ENCODE measurements around the gene HOXC12.

The HOXC12 gene

DNA sequence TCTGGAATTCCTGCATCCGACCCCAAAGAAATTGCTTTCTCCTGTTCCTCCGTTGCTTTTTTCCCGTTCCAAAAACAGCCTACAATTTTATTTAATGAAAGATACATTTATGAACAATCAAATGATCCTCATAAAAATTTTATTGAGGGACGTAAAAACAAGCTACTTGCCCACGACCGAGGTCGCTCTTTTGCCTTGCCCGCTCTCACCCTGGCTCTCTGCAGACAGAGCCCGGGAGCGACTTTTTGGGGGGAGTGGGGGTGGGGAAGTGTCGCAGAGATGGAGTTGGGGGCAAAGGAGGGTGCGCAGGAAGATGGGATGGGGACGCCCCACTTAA, 44.2 kb downstream of the HOXC12 start:
- DNase-seq: no peak

DNA sequence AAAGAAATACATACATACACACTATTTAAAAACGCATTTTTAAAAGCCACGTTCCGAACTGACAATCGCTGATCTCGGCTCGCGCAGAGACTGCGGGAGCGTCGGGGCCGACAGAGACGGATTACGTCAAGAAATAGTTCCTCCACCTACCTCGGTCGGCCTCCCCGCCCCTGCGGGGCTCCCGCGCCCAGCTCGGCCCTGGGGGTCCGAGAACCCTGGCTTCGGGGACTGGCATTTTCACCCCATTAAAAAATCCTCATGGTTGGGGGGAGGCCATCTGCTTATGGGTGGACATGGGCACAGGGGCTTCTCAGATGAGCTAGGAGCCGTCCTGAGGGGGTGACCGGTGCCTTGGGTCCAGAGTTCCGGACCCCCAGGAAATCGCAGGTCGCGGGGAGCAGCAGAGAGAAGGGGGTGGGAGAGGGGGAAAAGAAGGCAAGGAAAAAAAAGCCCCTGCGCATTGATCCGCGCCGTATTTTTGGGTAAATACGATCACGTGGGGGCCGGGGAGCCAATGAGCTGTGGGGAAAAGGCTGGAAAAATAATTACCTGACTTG, 44.9 kb downstream of the HOXC12 start:
- no peak for DNase-seq

DNA sequence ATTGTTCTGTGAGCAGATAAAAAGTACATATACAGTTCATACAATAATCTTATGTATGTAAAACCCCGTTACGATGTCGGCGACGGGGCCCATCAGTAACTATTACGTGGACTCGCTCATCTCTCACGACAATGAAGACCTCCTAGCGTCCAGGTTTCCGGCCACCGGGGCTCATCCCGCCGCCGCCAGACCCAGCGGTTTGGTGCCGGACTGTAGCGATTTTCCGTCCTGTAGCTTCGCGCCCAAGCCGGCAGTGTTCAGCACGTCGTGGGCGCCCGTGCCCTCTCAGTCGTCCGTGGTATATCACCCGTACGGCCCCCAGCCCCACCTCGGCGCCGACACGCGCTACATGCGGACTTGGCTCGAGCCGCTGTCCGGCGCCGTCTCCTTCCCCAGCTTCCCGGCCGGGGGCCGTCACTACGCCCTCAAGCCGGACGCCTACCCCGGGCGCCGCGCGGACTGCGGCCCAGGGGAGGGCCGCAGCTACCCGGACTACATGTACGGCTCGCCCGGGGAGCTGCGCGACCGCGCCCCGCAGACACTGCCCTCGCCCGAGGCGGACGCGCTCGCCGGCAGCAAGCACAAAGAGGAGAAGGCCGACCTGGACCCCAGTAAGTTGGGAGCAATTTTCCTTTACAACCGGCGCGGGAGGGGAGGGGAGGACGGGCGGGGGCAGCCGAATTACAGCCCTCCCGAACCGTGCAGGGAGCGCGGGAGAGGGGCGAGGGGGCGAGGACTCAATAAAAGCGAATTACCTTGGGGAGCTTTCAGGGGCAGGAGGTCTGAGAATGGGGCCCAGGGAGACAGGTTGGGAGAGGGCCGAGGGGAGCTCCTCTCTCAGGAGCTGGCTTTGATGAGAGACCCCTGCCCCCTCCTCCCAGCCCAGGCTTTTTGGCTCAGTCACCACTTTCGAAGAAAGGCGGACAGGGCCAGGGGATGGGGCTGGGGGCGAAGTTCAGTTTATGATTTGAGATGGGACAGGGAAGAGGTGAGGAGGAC, 45.7 kb downstream of the HOXC12 start, which contains the start of gene HOXC9:
HOXC9 (plus strand) TSS at position 46 of the 999 bp plus-strand sequence; CDS start at position 74, 28 bp downstream.
- no peak for DNase-seq

DNA sequence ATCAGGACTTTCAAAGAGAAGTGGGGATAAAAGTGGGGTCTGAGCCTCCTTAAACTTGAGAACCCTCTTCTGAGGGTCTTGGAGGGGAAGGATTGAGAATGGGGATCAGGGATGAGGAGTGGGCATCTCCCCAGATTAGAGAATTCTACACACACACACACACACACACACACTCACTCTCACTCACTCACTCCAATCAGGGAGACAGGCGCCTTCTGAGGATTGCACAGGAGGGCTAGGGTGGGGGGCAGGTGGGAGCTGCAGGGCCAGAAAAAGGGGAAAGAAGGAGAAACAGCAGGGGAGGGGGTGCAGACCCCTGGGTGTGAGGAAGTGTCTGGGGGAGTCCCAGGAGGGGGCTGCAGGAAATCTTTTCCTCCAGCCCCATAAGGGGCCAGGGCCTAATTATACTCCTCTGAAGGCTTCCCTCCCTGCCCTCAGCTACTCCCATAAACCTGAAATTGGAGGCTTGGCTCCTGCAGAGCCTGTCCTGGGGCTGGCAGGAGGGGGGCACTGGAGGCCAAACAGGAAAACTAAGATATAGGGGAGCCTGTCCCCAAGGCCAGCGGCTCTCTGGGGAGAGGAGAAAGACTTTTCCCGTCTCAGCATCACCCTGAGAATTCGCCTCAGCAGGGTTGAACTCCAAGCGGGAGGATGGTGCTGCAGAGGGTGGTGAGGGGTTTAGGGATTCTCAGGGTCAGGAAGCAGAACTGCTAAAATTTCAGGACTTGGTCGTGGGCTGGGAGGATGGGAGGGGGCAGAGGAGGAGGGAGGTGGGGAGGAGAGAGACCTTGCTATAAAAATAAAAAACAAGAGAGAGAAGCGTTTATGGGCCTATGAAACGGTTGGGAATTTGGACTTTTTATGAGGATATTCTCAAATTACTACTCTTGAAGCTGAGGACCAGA, 46.8 kb downstream of the HOXC12 start:
- DNase-seq: no peak

DNA sequence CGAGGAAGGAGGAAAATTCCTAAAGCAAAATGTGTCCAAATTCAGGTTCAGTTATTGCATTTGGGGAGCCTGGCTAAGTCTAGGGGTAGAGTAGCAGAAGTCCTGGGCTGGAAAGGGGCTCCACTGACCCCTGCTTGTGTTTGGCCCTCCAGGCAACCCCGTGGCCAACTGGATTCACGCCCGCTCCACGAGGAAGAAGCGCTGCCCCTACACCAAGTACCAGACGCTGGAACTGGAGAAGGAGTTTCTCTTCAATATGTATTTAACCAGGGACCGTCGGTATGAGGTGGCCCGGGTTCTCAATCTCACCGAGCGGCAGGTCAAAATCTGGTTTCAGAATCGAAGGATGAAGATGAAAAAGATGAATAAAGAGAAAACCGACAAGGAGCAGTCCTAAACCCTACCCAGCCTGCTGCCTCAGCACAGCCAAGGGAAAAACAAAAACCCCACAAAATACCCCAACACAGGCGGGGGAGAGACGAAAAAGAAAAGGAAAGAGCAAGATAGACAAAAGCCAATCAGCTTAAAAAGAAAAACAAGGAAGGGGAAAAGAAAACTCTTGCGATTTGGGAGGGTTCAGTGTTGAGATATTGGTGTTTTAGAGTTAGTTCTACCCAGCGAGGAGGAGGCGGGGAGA, 47.7 kb downstream of the HOXC12 start:
- no peak for DNase-seq

DNA sequence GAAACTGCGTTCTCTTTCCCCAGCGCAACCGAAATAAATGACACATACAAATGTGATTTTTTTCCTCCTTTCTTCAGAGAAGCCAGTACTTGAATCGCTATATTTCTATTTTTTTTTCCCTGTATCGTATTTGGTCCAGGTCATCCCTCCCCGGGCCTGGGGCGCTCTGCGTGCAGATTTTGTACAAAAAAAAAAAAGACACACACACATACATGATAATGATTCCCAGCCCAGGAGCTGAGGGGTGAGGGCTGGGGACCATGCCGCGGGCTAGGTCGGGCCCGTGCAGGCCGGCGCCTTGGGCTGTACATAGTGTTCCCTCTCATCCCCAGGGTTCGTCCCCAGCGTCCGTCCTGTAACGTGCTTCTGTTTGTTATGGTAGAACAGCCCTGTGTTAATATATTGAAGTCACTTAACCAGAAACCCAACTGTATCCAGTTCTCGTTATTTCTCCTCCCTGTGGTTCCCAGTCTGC, 48.2 kb downstream of the HOXC12 start:
- no peak for DNase-seq

DNA sequence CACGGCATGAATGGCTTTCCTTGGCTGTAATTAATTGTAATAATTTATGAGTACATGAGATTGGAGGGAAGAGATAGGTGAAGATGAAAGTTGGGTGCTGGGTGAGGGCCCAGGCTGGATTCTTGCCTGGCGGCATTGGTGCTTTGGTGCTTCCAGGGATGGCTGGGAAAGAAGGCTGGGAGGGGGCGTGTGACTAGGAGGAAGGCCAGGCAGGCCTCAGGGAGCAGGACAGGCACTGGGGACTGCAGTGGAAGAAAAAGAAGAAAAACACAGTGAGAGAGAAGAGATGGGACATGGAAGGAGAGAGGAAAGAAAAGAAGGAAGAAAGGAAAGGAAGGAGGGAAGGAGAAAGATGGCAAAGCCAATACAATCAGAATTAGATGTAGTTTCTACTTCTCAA, 48.9 kb downstream of the HOXC12 start:
- DNase-seq: no peak

DNA sequence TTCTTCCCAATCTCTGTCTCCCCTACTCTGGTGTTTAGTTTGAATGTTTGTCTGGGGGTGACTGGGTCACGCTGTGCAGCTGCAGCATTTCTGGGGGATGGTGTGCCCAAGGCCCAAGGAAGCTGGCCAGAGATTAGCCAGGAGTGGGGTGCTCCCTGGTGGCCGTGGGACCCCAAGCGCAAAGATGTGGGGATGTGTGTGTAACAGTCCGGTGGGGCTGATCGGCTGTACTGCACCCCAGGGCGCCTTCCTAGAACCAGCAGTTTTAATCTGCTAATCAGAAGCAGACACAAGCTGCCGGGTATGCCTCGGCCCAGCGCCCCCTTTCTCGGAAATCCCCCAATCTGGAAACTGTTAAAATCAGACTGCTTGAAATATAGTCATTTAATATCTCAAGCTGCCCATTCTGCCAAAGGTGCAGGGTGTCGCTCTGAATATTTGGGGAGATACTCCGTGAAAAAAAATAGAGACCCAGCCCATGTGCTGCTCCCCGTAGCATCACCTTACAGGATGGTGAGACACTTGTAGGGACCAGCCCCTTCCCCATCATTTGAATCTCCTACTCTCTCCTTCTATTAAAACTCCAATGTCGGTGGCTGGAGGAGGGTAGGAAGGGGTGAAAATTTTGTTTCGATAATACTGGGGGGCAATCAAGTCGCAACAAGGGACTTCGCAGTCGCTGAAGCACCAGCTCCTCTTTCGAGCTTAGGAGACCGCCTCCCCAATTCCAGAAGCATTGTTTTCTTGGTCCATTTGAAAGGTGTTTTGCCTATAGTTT, 49.5 kb downstream of the HOXC12 start:
- DNase-seq: no peak

DNA sequence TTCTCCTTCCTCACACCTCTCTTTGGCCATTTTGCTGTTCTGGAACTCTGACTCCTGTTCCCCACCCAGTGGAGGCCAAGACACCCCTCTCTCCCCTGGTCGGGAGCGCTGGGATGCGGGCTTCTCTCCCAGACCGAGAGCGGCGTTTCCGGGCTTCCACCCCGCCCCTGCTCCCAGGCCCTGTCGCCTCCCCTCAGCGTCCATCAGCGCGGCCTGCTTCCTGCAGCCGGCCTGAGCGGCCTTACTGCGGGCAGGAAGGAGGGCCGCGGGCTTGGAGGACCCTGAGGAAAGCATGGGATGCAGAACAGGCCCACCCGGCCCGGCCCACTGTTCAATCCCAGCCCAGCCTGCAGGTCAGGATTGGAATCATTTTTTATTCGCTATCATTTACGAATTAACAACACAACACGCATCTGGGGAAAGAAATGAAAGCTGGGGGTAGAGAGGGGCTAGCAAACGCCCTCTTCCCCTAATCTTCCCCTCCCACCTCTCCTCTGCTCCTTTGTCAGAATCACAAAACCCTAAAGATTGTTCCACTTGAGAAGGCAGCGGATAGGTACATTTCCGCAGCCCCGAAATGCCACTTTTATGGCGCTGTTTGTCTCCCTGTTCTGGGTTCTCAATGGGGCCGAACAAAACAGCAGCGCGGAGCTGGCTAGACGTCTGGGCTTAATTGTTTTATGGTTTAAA, 50.3 kb downstream of the HOXC12 start:
- peak; percentile 9 for DNase-seq

DNA sequence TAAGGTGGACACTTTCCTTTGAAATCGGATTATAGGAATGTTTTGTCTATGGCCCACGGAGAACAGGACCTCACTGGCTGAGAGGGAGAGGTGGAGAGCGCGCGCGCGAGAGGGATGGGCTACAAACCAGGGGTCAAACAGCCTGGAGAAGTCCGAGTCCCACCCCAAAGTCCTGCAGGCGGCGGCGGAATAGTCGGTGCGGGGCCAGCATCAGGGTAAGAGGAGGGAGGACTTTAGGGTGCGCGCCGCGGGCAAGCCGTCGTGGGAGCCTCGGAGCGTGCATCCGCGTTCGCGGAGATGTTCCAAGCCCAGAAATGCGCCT, 50.8 kb downstream of the HOXC12 start:
- no peak for DNase-seq

DNA sequence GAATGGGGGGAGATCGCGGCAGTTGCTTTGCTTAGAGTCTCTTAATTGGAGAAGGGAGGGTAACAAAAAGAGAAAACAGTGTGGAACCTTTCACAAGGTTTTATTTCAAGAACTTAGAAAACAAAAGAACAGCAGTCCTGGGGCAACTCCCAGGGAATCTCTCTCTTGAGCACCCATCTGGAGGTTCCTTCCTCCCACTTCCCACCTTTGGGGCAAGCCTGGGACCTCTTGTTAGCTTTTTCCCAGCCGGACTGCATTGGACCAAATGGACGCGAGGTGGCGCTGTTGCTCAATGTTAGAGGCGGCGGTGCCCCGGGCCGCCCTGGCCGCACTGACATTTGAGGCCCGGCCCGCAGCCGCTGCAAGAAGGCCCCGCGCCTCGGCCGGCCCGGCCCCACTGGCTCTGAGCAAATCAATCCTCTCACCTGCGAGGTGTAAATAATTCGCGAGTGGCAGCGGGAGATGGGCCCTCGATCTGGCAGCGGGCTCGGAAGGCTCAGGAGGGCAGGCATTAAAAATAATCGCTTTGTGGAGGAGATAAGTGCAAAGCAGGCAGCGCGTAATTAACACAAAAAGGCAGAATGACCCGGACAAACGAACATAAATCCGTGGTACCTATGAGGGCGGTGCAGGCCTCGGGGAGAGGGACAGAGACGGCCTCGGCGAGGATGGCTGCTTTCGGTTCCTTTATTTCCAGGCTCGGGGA, 51.3 kb downstream of the HOXC12 start:
- DNase-seq: peak; percentile 65

DNA sequence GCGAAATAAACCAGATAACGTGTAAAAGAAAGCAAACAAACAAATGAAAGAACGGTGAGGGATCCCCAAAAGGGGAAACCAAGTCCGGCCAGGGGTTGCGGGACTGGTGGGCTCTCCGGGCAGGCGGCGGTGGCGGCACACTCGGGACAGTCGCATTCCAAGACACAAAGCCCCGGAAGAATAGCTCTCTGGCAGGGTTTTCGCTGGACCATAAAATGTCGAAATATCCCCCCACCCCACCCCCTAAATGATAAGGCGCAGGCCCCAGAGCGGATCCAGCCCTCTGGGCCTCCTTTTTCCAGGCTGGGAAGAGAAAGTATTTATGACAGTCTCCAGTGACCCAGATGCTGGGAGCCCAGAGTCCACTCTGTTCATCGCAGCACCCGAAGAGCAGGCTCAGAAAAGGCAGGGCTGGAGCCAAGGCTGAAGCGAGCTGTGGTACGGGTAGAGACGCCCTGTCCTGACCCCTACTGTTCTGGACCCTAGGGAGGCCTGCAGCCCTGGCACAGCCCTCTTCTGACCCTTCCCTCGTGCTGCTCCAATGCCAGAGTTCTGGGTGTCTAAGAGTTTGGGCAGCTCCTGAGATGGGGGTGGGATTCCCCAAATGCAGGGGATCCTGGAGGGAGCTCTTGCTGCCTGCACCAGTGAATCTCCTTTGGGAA, 52.0 kb downstream of the HOXC12 start:
- DNase-seq: no peak

DNA sequence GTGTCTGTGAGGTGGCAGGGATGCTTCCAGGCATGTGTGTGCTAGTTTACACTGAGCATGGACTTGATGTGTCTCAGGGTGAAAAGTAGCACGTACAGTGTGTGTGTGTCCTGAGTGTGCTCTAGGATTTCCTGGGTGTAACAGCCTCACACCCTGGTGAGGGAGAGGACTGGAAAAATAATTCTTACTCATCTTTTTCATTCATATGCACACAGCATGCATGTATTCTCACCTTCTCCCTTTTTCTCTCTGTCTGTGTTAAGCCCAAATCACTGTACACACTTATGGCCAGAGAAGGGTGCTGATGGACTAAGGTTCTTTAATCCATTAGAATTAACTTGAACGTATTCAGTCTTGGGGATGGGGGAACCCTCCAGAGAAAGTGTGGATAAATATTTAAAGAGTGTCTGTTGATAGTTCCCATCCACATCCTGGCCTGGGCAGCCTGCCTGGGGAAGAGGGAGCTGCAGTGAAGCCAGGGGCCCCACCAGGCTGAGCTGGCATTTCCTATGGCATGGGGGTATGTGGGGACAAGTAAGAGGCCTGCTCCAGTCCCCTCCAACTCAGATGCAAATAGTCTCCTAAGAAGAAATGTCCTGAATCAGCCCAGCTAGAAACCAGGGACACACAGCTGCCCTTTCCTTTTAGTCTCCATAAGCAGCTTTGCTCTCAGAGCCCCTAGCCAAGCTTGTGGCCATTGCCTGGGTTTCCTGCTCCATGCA, 53.0 kb downstream of the HOXC12 start:
- DNase-seq: no peak

DNA sequence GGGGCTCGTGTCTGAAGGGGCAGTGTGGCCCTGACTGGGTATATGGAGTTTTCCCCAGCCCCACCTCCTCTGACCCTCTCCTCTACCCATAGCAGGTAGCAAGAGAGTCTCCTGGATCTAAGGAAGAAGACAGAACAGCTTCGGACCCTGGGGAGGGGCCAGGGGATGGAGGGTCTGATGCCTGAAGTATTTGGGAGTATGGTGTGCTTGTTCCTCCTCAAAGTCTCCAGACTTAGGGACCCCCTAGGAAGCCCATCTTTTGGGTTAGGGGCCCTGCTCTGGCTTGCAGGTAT, 53.5 kb downstream of the HOXC12 start:
- DNase-seq: no peak

Data from NCI-H146 (cell line).